Femur (tissue), 1 donor: ENCODE measurements around the gene PRSS22.

Source experiments
- DNase-seq: peaks from one replicate; pipeline ENCODE4 v3.0.0-alpha.2; 2017

The PRSS22 gene

GRCh38 chr16:2811703-2812471 is 46.1 kb downstream of the PRSS22 start:
- no peak for DNase-seq

GRCh38 chr16:2810651-2811050 is 47.3 kb downstream of the PRSS22 start:
- DNase-seq = no peak

- no peak for DNase-seq
Observed at GRCh38 chr16:2809149-2809760, 48.7 kb downstream of the PRSS22 start.

GRCh38 chr16:2808181-2808580 is 49.8 kb downstream of the PRSS22 start:
- no peak for DNase-seq

GRCh38 chr16:2806286-2806685 is 51.7 kb downstream of the PRSS22 start:
- DNase-seq = no peak

GRCh38 chr16:2804728-2805127 is 53.2 kb downstream of the PRSS22 start:
- no peak for DNase-seq

GRCh38 chr16:2803545-2804195 is 54.3 kb downstream of the PRSS22 start:
- no peak for DNase-seq
